Measurements from ENCODE around the gene GADD45B. TPM values are rescaled to one million over a fixed set of nuclear protein-coding genes. Genes with fewer than 3 reads are reported as not detected.

The GADD45B gene
- polyA plus RNA-seq, 1 donor from 2014 or later = not detected

DNA sequence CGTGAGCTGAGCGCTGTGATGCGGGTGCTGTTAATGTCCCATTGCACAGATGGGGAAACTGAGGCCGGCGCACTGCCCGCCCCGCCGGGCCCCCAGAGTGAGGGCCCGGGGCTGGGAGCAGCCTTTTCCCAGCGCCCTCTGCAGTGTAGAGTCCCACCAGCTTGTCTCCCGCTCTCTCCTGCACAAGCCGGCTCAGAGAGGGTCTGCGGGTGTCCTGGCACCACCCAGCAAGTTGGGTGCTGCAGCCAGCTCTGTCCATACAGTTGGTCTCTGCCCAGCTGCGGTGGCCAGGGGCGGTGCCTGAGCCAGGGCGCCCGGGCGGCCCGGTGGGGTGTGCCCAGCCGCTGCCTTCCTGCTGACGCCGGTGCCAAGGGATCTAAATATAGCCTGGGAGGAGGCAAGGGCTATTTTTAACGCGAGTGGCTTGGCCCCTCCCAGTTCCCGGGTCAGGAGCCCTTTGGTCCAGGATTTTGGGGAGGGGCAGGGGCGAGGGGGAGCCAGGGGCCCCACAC, 19.3 kb downstream of the GADD45B start:
- Histone ChIP-seq H3K9me3 (ENCODE audit: low read length) (no peaks in the 10 kb centered on the region), H3F3A (ENCODE audit: insufficient read depth, low read length, poor library complexity, severe bottlenecking) (no peaks in the 10 kb centered on the region), H2AFZ (ENCODE audit: low read depth, low read length) (no peak overlapping the region), H4K20me1 (ENCODE audit: insufficient read depth) (no peaks in the 10 kb centered on the region), H3K79me2 (replicated peaks; ENCODE audit: insufficient read depth, low read length) (no peaks in the 10 kb centered on the region), H3K27me3 (ENCODE audit: insufficient read depth, low read depth, low read length) (peaks cover 13% of the 10 kb centered on the region), H3K36me3 (ENCODE audit: insufficient read depth, low read length) (no peaks in the 10 kb centered on the region), H3K4me2 (ENCODE audit: low read length) (no peak overlapping the region), H3K27ac (ENCODE audit: low read length) (no peak overlapping the region), H3K9ac (ENCODE audit: low read length) (no peak overlapping the region), H3K9me2 (ENCODE audit: insufficient read depth, low read length) (no peaks in the 10 kb centered on the region), H3K4me3 (ENCODE audit: low read length) (peak overlapping the region; percentile 52)
- TF ChIP-seq EZH2 (IDR thresholded peaks at IDR 0.05; ENCODE audit: borderline replicate concordance, insufficient read depth, low read length, poor library complexity, severe bottlenecking) = no peak
- TF ChIP-seq, protein P1, sequence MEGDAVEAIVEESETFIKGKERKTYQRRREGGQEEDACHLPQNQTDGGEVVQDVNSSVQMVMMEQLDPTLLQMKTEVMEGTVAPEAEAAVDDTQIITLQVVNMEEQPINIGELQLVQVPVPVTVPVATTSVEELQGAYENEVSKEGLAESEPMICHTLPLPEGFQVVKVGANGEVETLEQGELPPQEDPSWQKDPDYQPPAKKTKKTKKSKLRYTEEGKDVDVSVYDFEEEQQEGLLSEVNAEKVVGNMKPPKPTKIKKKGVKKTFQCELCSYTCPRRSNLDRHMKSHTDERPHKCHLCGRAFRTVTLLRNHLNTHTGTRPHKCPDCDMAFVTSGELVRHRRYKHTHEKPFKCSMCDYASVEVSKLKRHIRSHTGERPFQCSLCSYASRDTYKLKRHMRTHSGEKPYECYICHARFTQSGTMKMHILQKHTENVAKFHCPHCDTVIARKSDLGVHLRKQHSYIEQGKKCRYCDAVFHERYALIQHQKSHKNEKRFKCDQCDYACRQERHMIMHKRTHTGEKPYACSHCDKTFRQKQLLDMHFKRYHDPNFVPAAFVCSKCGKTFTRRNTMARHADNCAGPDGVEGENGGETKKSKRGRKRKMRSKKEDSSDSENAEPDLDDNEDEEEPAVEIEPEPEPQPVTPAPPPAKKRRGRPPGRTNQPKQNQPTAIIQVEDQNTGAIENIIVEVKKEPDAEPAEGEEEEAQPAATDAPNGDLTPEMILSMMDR (IDR thresholded peaks at IDR 0.05; ENCODE audit: poor library complexity, severe bottlenecking) = no peak
- no peak for TF ChIP-seq TAF1 (IDR thresholded peaks at IDR 0.05; ENCODE audit: low read depth)
- no peak for TF ChIP-seq MXI1 (conservative IDR thresholded peaks at IDR 0.05; ENCODE audit: poor library complexity, severe bottlenecking)
- TF ChIP-seq, protein P2, sequence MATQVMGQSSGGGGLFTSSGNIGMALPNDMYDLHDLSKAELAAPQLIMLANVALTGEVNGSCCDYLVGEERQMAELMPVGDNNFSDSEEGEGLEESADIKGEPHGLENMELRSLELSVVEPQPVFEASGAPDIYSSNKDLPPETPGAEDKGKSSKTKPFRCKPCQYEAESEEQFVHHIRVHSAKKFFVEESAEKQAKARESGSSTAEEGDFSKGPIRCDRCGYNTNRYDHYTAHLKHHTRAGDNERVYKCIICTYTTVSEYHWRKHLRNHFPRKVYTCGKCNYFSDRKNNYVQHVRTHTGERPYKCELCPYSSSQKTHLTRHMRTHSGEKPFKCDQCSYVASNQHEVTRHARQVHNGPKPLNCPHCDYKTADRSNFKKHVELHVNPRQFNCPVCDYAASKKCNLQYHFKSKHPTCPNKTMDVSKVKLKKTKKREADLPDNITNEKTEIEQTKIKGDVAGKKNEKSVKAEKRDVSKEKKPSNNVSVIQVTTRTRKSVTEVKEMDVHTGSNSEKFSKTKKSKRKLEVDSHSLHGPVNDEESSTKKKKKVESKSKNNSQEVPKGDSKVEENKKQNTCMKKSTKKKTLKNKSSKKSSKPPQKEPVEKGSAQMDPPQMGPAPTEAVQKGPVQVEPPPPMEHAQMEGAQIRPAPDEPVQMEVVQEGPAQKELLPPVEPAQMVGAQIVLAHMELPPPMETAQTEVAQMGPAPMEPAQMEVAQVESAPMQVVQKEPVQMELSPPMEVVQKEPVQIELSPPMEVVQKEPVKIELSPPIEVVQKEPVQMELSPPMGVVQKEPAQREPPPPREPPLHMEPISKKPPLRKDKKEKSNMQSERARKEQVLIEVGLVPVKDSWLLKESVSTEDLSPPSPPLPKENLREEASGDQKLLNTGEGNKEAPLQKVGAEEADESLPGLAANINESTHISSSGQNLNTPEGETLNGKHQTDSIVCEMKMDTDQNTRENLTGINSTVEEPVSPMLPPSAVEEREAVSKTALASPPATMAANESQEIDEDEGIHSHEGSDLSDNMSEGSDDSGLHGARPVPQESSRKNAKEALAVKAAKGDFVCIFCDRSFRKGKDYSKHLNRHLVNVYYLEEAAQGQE (IDR thresholded peaks at IDR 0.05; ENCODE audit: borderline replicate concordance) = no peak
- TF ChIP-seq EP300 (conservative IDR thresholded peaks at IDR 0.05; ENCODE audit: poor library complexity, severe bottlenecking) = no peak
- TF ChIP-seq SMC3 (conservative IDR thresholded peaks at IDR 0.05; ENCODE audit: poor library complexity) = no peak
- TF ChIP-seq RAD21 (conservative IDR thresholded peaks at IDR 0.05) = no peak
- no peak for TF ChIP-seq POLR2AphosphoS5 (IDR thresholded peaks at IDR 0.05)

DNA sequence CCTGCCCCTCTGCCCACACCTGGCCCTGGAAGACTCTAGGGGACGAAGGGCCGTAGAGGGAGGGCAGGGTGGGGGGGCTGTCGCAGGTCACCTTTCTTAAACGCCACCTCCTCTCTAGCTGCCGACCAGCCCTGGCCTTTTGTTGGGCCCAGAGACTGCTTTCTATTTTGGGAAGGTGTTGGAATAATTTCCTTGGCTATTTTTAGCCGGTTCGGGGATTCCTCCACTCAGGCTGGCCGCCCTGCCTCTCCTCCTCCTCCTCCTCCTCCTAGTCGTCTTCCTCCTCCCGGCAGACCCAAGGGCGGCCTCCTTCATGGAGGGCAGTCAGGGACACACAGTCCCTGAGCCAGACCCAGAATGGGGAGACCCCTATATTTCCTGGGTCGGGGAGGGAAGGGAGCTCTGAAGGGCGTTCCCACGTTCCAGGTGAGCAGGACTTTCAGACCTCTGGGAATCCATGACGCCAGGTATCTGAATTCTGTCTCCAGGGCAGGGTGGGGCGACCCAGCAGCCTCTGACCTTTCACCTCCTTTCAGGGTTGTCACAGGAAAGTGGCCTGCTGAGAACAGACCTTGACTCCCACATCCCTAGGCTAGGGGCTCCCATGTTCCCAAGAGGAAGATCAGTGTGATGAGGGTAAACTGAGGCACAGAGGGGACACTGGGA, 19.9 kb downstream of the GADD45B start:
- H3K36me3 ChIP-seq (ENCODE audit: insufficient read depth, low read length) = no peaks in the 10 kb centered on the region
- H3K4me3 ChIP-seq (ENCODE audit: low read length) = no peak overlapping the region
- H3K9me3 ChIP-seq (ENCODE audit: low read length) = no peaks in the 10 kb centered on the region
- no peak overlapping the region for H3K9ac ChIP-seq (ENCODE audit: low read length)
- TF ChIP-seq EZH2 (IDR thresholded peaks at IDR 0.05; ENCODE audit: borderline replicate concordance, insufficient read depth, low read length, poor library complexity, severe bottlenecking) (no peak), MXI1 (conservative IDR thresholded peaks at IDR 0.05; ENCODE audit: poor library complexity, severe bottlenecking) (no peak), RAD21 (conservative IDR thresholded peaks at IDR 0.05) (no peak), SMC3 (conservative IDR thresholded peaks at IDR 0.05; ENCODE audit: poor library complexity) (no peak), EP300 (conservative IDR thresholded peaks at IDR 0.05; ENCODE audit: poor library complexity, severe bottlenecking) (no peak), TAF1 (IDR thresholded peaks at IDR 0.05; ENCODE audit: low read depth) (no peak), POLR2AphosphoS5 (IDR thresholded peaks at IDR 0.05) (no peak)
- TF ChIP-seq, protein P2 (IDR thresholded peaks at IDR 0.05; ENCODE audit: borderline replicate concordance) = no peak
- TF ChIP-seq, protein P1 (IDR thresholded peaks at IDR 0.05; ENCODE audit: poor library complexity, severe bottlenecking) = no peak
- no peak overlapping the region for H2AFZ ChIP-seq (ENCODE audit: low read depth, low read length)
- H4K20me1 ChIP-seq (ENCODE audit: insufficient read depth) = no peaks in the 10 kb centered on the region
- H3K4me2 ChIP-seq (ENCODE audit: low read length) = no peak overlapping the region
- no peaks in the 10 kb centered on the region for H3K9me2 ChIP-seq (ENCODE audit: insufficient read depth, low read length)
- no peak overlapping the region for H3K27ac ChIP-seq (ENCODE audit: low read length)
- peaks cover 13% of the 10 kb centered on the region for H3K27me3 ChIP-seq (ENCODE audit: insufficient read depth, low read depth, low read length)
- no peaks in the 10 kb centered on the region for H3F3A ChIP-seq (ENCODE audit: insufficient read depth, low read length, poor library complexity, severe bottlenecking)
- no peaks in the 10 kb centered on the region for H3K79me2 ChIP-seq (replicated peaks; ENCODE audit: insufficient read depth, low read length)

Measured in neural cell (in vitro differentiated cells).